B cell (primary cell): Measurements from ENCODE around the gene FLNB. TPM values are rescaled to one million over a fixed set of nuclear protein-coding genes. Genes with fewer than 3 reads are reported as not detected.

ENCODE experiments used
- ATAC-seq: fragments of 200-7000 bp; cut with Tn5 transposase; one replicate; pipeline ENCODE4 v1.10.0; 2021; ENCODE audit warnings: low read depth, mild to moderate bottlenecking, moderate number of reproducible peaks, moderate library complexity
- CTCF ChIA-PET: fragments of 350-600 bp; sonication (Branson Sonifier 250); formaldehyde crosslinking; loops from one replicate; lab custom pipeline; 2021; ENCODE audit warnings: antibody characterized with exemption, inconsistent platforms; lab: Charles Lee
- POLR2A ChIA-PET: fragments of 350-600 bp; sonication (Branson Sonifier 250); formaldehyde crosslinking; loops from one replicate; lab custom pipeline; 2021; ENCODE audit warnings: antibody characterized with exemption; lab: Charles Lee
- DNase-seq: peaks from one replicate; pipeline ENCODE4 v3.0.0; 2013
- H2AFZ ChIP-seq: 2 replicates; pipeline ENCODE4 v1.6.1; 2012; ENCODE audit warnings: mild to moderate bottlenecking, low read depth, low read length; ENCODE audit not compliant: insufficient read depth, poor library complexity, severe bottlenecking
- H3K27ac ChIP-seq, 2 donors: 1 replicate in 1 of 2; 2 replicates in 1 of 2; pipeline ENCODE4 v1.5.1; 2012 to 2013; ENCODE audit warnings: low read length in 2 of 2, mild to moderate bottlenecking in 2 of 2, moderate library complexity in 1 of 2
- H3K27me3 ChIP-seq, 4 experiments: fragments of 200-600 bp in 1 of 4; sonication (generic) in 1 of 4; replicated peaks in 1 of 4; 1 replicate in 2 of 4; 2 replicates in 2 of 4; pipeline versions ENCODE4 v1.6.1 to v1.7.0; 2013 to 2016; ENCODE audit warnings: low read length in 3 of 4, mild to moderate bottlenecking in 2 of 4, mixed read lengths in 1 of 4, moderate library complexity in 1 of 4; ENCODE audit not compliant: insufficient read depth in 4 of 4, control insufficient read depth in 3 of 4; ENCODE audit errors: control extremely low read depth in 1 of 4
- H3K36me3 ChIP-seq, 2 experiments: replicated peaks in 1 of 2; 1 replicate in 1 of 2; 2 replicates in 1 of 2; pipeline versions ENCODE4 v1.6.1 to v1.7.1; 2013; ENCODE audit warnings: low read length in 1 of 2; ENCODE audit not compliant: insufficient read depth in 2 of 2, control insufficient read depth in 1 of 2; ENCODE audit errors: control extremely low read depth in 1 of 2, extremely low read depth in 1 of 2
- H3K4me1 ChIP-seq, 2 donors: fragments of 200-600 bp in 1 of 2; sonication (generic) in 1 of 2; 1 replicate in 1 of 2; 2 replicates in 1 of 2; pipeline versions ENCODE4 v1.5.1 to v1.6.1; 2013 to 2017; ENCODE audit warnings: low read length in 2 of 2; ENCODE audit not compliant: control insufficient read depth in 2 of 2, insufficient read depth in 2 of 2
- H3K4me2 ChIP-seq: replicated peaks from 2 replicates; pipeline ENCODE3; 2012; ENCODE audit warnings: mild to moderate bottlenecking, low read depth, low read length; ENCODE audit not compliant: poor library complexity, severe bottlenecking
- H3K4me3 ChIP-seq, 5 experiments: fragments of 200-600 bp in 1 of 5; sonication (generic) in 1 of 5; 1 replicate in 3 of 5; 2 replicates in 2 of 5; pipeline versions ENCODE4 v1.5.1 to v1.7.0; 2011 to 2016; ENCODE audit warnings: low read length in 4 of 5, mild to moderate bottlenecking in 4 of 5, low read depth in 2 of 5, control low read depth in 1 of 5, moderate library complexity in 1 of 5; ENCODE audit not compliant: insufficient read depth in 1 of 5; ENCODE audit errors: control extremely low read depth in 1 of 5, extremely low read depth in 1 of 5
- H3K79me2 ChIP-seq: fragments of 200-600 bp; sonication (generic); one replicate; pipeline ENCODE4 v1.6.0; 2016; ENCODE audit warnings: low read length; ENCODE audit not compliant: control insufficient read depth, insufficient read depth
- H3K9ac ChIP-seq: fragments of 200-600 bp; sonication (generic); 2 replicates; pipeline ENCODE4 v1.6.1; 2017; ENCODE audit warnings: mild to moderate bottlenecking, low read length, moderate library complexity
- H3K9me3 ChIP-seq, 3 donors: one replicate each; pipeline versions ENCODE4 v1.6.1 to v1.7.1; 2013; ENCODE audit warnings: low read length in 2 of 3; ENCODE audit not compliant: control insufficient read depth in 2 of 3, insufficient read depth in 1 of 3; ENCODE audit errors: control extremely low read depth in 1 of 3
- H4K20me1 ChIP-seq: 2 replicates; pipeline ENCODE4 v1.6.0; 2012; ENCODE audit warnings: mild to moderate bottlenecking, low read length; ENCODE audit not compliant: insufficient read depth, control insufficient read depth, poor library complexity, severe bottlenecking
- H3K27ac Mint-ChIP-seq: one replicate; pipeline ENCODE4 v1.8.0; 2021; ENCODE audit warnings: mixed read lengths
- H3K27me3 Mint-ChIP-seq: one replicate; pipeline ENCODE4 v1.8.0; 2021; ENCODE audit warnings: mixed read lengths
- H3K4me1 Mint-ChIP-seq: one replicate; pipeline ENCODE4 v1.8.0; 2021; ENCODE audit warnings: mixed read lengths
- H3K4me3 Mint-ChIP-seq: one replicate; pipeline ENCODE4 v1.8.0; 2021; ENCODE audit warnings: mixed read lengths
- H3K9me3 Mint-ChIP-seq: one replicate; pipeline ENCODE4 v1.8.0; 2022; ENCODE audit warnings: mixed read lengths; ENCODE audit not compliant: insufficient read depth
- CTCF ChIP-seq: fragments of 200-600 bp; IDR thresholded peaks from one replicate; pipeline ENCODE4 v1.8.0; 2022; ENCODE audit warnings: antibody characterized with exemption, mild to moderate bottlenecking
- EZH2 ChIP-seq: IDR thresholded peaks from 2 replicates; pipeline ENCODE4 v1.6.1; 2012; ENCODE audit warnings: borderline replicate concordance, low read depth, mild to moderate bottlenecking, moderate library complexity, low read length; ENCODE audit not compliant: insufficient read depth, poor library complexity, severe bottlenecking
- WGBS: methylation state at CpG from one replicate; pipeline ENCODE4 v1.1.5; 2013; ENCODE audit warnings: missing lambda C conversion rate; ENCODE audit not compliant: insufficient coverage; 5-methylcytosine and 5-hydroxymethylcytosine counted together
- intact Hi-C: fragments of 100-400 bp; cut with micrococcal nuclease; formaldehyde crosslinking; loops from one replicate; pipeline ENCODE4 v1.10.0; 2022
- polyA plus RNA-seq: library from polyadenylated mRNA; depleted of rRNA; stranded (reverse); fragments of >200 nt; gene quantifications from 2 replicates; pipeline ENCODE4 v1.2.3, GENCODE V29; 2012
- total RNA-seq, 2 donors: library from RNA; stranded (reverse); fragments of 120-200 nt in 1 of 2; gene quantifications; 1 replicate in 1 of 2; 2 replicates in 1 of 2; pipeline versions ENCODE4 v1.2.3 to v1.2.4, GENCODE V29; 2013 to 2022

Gene FLNB
- total and polyA plus RNA-seq, 2 donors (not counting 1 experiment from before 2014, with no cell fraction given): 25.5 to 28.3 TPM

- 37% methylated on average over 12 of the region's 13 CpGs for WGBS
- no peaks in the 10 kb centered on the region for H3K27me3 Mint-ChIP-seq
- peak overlapping the region in 1 of 2 donors; percentile 34 for H3K27ac ChIP-seq
Observed at GRCh38 chr3:57958642-57959422, 49.4 kb upstream of the FLNB start.

More at GRCh38 chr3:57958642-57959422, 49.4 kb upstream of the FLNB start:
- peak overlapping the region; percentile 40 for H3K4me3 Mint-ChIP-seq
- TF ChIP-seq CTCF (no peak), EZH2 (no peak)
- Histone ChIP-seq H3K4me2 (peak overlapping the region; percentile 68), H3K4me1 (peaks cover 18 to 19% of the 10 kb centered on the region in 2 donors), H3K27me3 (no peaks in the 10 kb centered on the region), H2AFZ (peak overlapping the region; percentile 63), H3K36me3 (no peaks in the 10 kb centered on the region), H4K20me1 (no peaks in the 10 kb centered on the region), H3K9ac (peak overlapping the region; percentile 40), H3K4me3 (peak overlapping the region in 2 of 5 experiments; percentile 7 to 42), H3K79me2 (no peaks in the 10 kb centered on the region), H3K9me3 (peaks cover 0 to 19% (median 3%) of the 10 kb centered on the region in 3 donors)
- H3K27ac Mint-ChIP-seq: peak overlapping the region; percentile 15
- ChIA-PET CTCF (interaction anchor here (1.1 kb wide), 1 partner anchor 207 kb away, joined by 3 read pairs; no protein-coding TSS in a partner anchor), POLR2A (no interaction called here)
- no peak for ATAC-seq
- no peak for DNase-seq
- peaks cover 18% of the 10 kb centered on the region for H3K4me1 Mint-ChIP-seq
- intact Hi-C loops: no loop called here
- H3K9me3 Mint-ChIP-seq: no peaks in the 10 kb centered on the region
